GM21576 (cell line): ENCODE results near the gene RAB11A.

Experiments
- ATAC-seq: cut with Tn5 transposase; IDR thresholded peaks from one replicate; pipeline ENCODE4 v1.9.1; 2021; ENCODE audit warnings: mild to moderate bottlenecking, moderate library complexity; ENCODE audit not compliant: unreplicated experiment

The RAB11A gene

GRCh38 chr15:65916041-65916663 lies 46.9 kb downstream of the RAB11A start:
- no peak for ATAC-seq

- peak; percentile 51 for ATAC-seq
Observed at GRCh38 chr15:65916664-65917406, 47.5 kb downstream of the RAB11A start.

GRCh38 chr15:65917407-65917756 lies 48.1 kb downstream of the RAB11A start:
- no peak for ATAC-seq

- ATAC-seq = no peak
Observed at GRCh38 chr15:65917936-65918335, 48.6 kb downstream of the RAB11A start.

- no peak for ATAC-seq
Observed at GRCh38 chr15:65918357-65918920, 49.1 kb downstream of the RAB11A start.

- ATAC-seq = no peak
Observed at GRCh38 chr15:65918945-65919344, 49.7 kb downstream of the RAB11A start.

- no peak for ATAC-seq
Observed at GRCh38 chr15:65919353-65919752, 50.1 kb downstream of the RAB11A start.

- no peak for ATAC-seq
Observed at GRCh38 chr15:65920121-65920520, 50.8 kb downstream of the RAB11A start.

GRCh38 chr15:65920825-65921309 lies 51.6 kb downstream of the RAB11A start:
- no peak for ATAC-seq

- ATAC-seq = no peak
Observed at GRCh38 chr15:65921780-65922179, 52.5 kb downstream of the RAB11A start.

GRCh38 chr15:65922621-65923020 lies 53.3 kb downstream of the RAB11A start:
- no peak for ATAC-seq

- no peak for ATAC-seq
Observed at GRCh38 chr15:65923264-65923663, 54.0 kb downstream of the RAB11A start.

GRCh38 chr15:65924004-65924403 lies 54.7 kb downstream of the RAB11A start:
- no peak for ATAC-seq

- no peak for ATAC-seq
Observed at GRCh38 chr15:65925338-65925737, 56.0 kb downstream of the RAB11A start.

- no peak for ATAC-seq
Observed at GRCh38 chr15:65926459-65926858, 57.2 kb downstream of the RAB11A start.

- peak; percentile 43 for ATAC-seq
Observed at GRCh38 chr15:65926899-65927298, 57.6 kb downstream of the RAB11A start.

GRCh38 chr15:65927545-65927944 lies 58.3 kb downstream of the RAB11A start:
- no peak for ATAC-seq

- ATAC-seq = no peak
Observed at GRCh38 chr15:65929573-65929972, 60.3 kb downstream of the RAB11A start.

GRCh38 chr15:65930134-65930533 lies 60.8 kb downstream of the RAB11A start:
- ATAC-seq = no peak

GRCh38 chr15:65931221-65931620 lies 61.9 kb downstream of the RAB11A start:
- no peak for ATAC-seq

- ATAC-seq = no peak
Observed at GRCh38 chr15:65935391-65935790, 66.1 kb downstream of the RAB11A start.

GRCh38 chr15:65936282-65936681 lies 67.0 kb downstream of the RAB11A start:
- no peak for ATAC-seq
